H1 (cell line): ENCODE data around the gene COL25A1. TPM values are rescaled to one million over a fixed set of nuclear protein-coding genes. Genes with fewer than 3 reads are reported as not detected.

Experiments used
- CTCF ChIA-PET: fragments of 300-600 bp; sonication (Branson Sonifier 250); formaldehyde crosslinking; loops from one replicate; lab custom pipeline; 2021; ENCODE audit not compliant: partially characterized antibody; lab: Charles Lee
- POLR2A ChIA-PET: fragments of 300-600 bp; sonication (Branson Sonifier 250); formaldehyde crosslinking; loops from one replicate; lab custom pipeline; 2021; ENCODE audit warnings: inconsistent platforms; ENCODE audit not compliant: partially characterized antibody; lab: Charles Lee
- DNase-seq, 2 experiments: peaks; one replicate each; pipeline versions ENCODE4 v3.0.0 to v3.0.0-alpha.2; 2010 to 2022; ENCODE audit warnings: low spot score in 2 of 2, low read depth in 1 of 2, mixed read lengths in 1 of 2
- FAIRE-seq: peaks from 2 replicates; lab custom pipeline; 2011; peaks lifted over from hg19 to GRCh38; lab: Jason Lieb, UNC
- H2AFZ ChIP-seq: 2 replicates; pipeline ENCODE4 v1.8.1; 2012; ENCODE audit warnings: low read length, inconsistent platforms
- H2AK5ac ChIP-seq: 2 replicates; pipeline ENCODE4 v1.6.1; 2013; ENCODE audit warnings: low read depth, low read length
- H2BK120ac ChIP-seq: replicated peaks from 2 replicates; pipeline ENCODE3; 2013; ENCODE audit warnings: low read depth, low read length, inconsistent platforms
- H2BK12ac ChIP-seq: 2 replicates; pipeline ENCODE4 v1.6.1; 2013; ENCODE audit warnings: low read depth, low read length
- H2BK15ac ChIP-seq: 2 replicates; pipeline ENCODE4 v1.6.1; 2013; ENCODE audit warnings: low read length
- H2BK20ac ChIP-seq: 2 replicates; pipeline ENCODE4 v1.6.1; 2013; ENCODE audit warnings: low read length
- H2BK5ac ChIP-seq: 2 replicates; pipeline ENCODE4 v1.6.1; 2013; ENCODE audit warnings: low read depth, low read length
- H3K14ac ChIP-seq: 2 replicates; pipeline ENCODE4 v1.6.1; 2013; ENCODE audit warnings: inconsistent platforms; ENCODE audit not compliant: insufficient read length
- H3K18ac ChIP-seq: 2 replicates; pipeline ENCODE4 v1.6.1; 2013; ENCODE audit warnings: low read length; ENCODE audit errors: extremely low read depth
- H3K23ac ChIP-seq: 2 replicates; pipeline ENCODE4 v1.6.1; 2013; ENCODE audit warnings: inconsistent platforms; ENCODE audit not compliant: insufficient read length
- H3K23me2 ChIP-seq: 2 replicates; pipeline ENCODE4 v1.6.1; 2013; ENCODE audit warnings: low read depth, low read length
- H3K27ac ChIP-seq: 2 replicates; pipeline ENCODE4 v1.6.1; 2011; ENCODE audit warnings: low read depth, low read length, inconsistent platforms
- H3K27me3 ChIP-seq, 4 experiments: replicated peaks in 1 of 4; 1 replicate in 1 of 4; 2 replicates in 3 of 4; pipeline versions ENCODE4 v1.6.1 to v1.8.1; 2011 to 2013; ENCODE audit warnings: low read length in 3 of 4, mild to moderate bottlenecking in 3 of 4, inconsistent platforms in 2 of 4, mixed read lengths in 2 of 4, moderate library complexity in 1 of 4; ENCODE audit not compliant: control insufficient read depth in 3 of 4, insufficient read depth in 3 of 4; ENCODE audit errors: extremely low read depth in 1 of 4
- H3K36me3 ChIP-seq, 4 experiments: 2 replicates each; pipeline versions ENCODE4 v1.6.1 to v1.8.1; 2011 to 2013; ENCODE audit warnings: mild to moderate bottlenecking in 4 of 4, low read length in 3 of 4, moderate library complexity in 2 of 4, control low read depth in 1 of 4, inconsistent platforms in 1 of 4; ENCODE audit not compliant: insufficient read depth in 4 of 4, control insufficient read depth in 2 of 4
- H3K4ac ChIP-seq: replicated peaks from 2 replicates; pipeline ENCODE3; 2013; ENCODE audit warnings: low read length, low read depth, mixed read lengths, inconsistent platforms; ENCODE audit not compliant: insufficient read length
- H3K4me1 ChIP-seq, 4 experiments: replicated peaks in 1 of 4; 1 replicate in 1 of 4; 2 replicates in 3 of 4; pipeline versions ENCODE4 v1.6.1 to v1.8.1; 2011 to 2013; ENCODE audit warnings: low read length in 3 of 4, inconsistent platforms in 2 of 4, mixed read lengths in 1 of 4; ENCODE audit not compliant: insufficient read depth in 4 of 4, control insufficient read depth in 3 of 4
- H3K4me2 ChIP-seq, 2 experiments: 2 replicates each; pipeline versions ENCODE4 v1.6.1 to v1.8.1; 2011 to 2013; ENCODE audit warnings: low read depth in 2 of 2, low read length in 2 of 2, control low read depth in 1 of 2, inconsistent platforms in 1 of 2, mild to moderate bottlenecking in 1 of 2; ENCODE audit not compliant: insufficient read depth in 1 of 2
- H3K4me3 ChIP-seq, 4 experiments: fragments of 200-600, 300-600 bp in 1 of 4; sonication (generic), shearing (Covaris generic), sonication (Bioruptor Twin) in 1 of 4; 2 replicates each; pipeline versions ENCODE4 v1.5.1 to v1.8.1; 2011 to 2016; ENCODE audit warnings: low read length in 4 of 4, low read depth in 3 of 4, control low read depth in 2 of 4, inconsistent platforms in 2 of 4, mild to moderate bottlenecking in 2 of 4, mixed read lengths in 1 of 4, moderate library complexity in 1 of 4; ENCODE audit not compliant: insufficient read depth in 2 of 4; ENCODE audit errors: extremely low read depth in 1 of 4
- H3K56ac ChIP-seq: replicated peaks from 2 replicates; pipeline ENCODE3; 2013; ENCODE audit warnings: low read depth, mild to moderate bottlenecking, mixed read lengths, low read length, inconsistent platforms; ENCODE audit not compliant: insufficient read length
- H3K79me1 ChIP-seq: 2 replicates; pipeline ENCODE4 v1.6.1; 2013; ENCODE audit warnings: low read depth, low read length, control low read depth
- H3K79me2 ChIP-seq, 2 experiments: 2 replicates each; pipeline versions ENCODE4 v1.6.1 to v1.8.1; 2012 to 2013; ENCODE audit warnings: low read length in 2 of 2, mild to moderate bottlenecking in 2 of 2, inconsistent platforms in 1 of 2; ENCODE audit not compliant: insufficient read depth in 2 of 2, control insufficient read depth in 1 of 2
- H3K9ac ChIP-seq, 4 experiments: replicated peaks in 1 of 4; 1 replicate in 1 of 4; 2 replicates in 3 of 4; pipeline versions ENCODE4 v1.6.1 to v1.8.1; 2011 to 2013; ENCODE audit warnings: low read depth in 3 of 4, low read length in 3 of 4, control low read depth in 2 of 4, mild to moderate bottlenecking in 2 of 4, moderate library complexity in 2 of 4, inconsistent platforms in 1 of 4; ENCODE audit errors: extremely low read depth in 1 of 4
- H3K9me3 ChIP-seq, 2 experiments: 2 replicates each; pipeline versions ENCODE4 v1.6.1 to v1.8.1; 2012 to 2013; ENCODE audit warnings: mild to moderate bottlenecking in 2 of 2, moderate library complexity in 2 of 2, control low read depth in 1 of 2, inconsistent platforms in 1 of 2, low read depth in 1 of 2, low read length in 1 of 2, mixed read lengths in 1 of 2; ENCODE audit not compliant: insufficient read depth in 2 of 2
- H4K20me1 ChIP-seq, 2 experiments: replicated peaks in 1 of 2; 2 replicates each; pipeline versions ENCODE3 to v1.8.1; 2011 to 2013; ENCODE audit warnings: inconsistent platforms in 2 of 2, low read length in 2 of 2, mild to moderate bottlenecking in 1 of 2; ENCODE audit not compliant: insufficient read depth in 2 of 2, control insufficient read depth in 1 of 2
- H4K5ac ChIP-seq: 2 replicates; pipeline ENCODE4 v1.6.1; 2013; ENCODE audit warnings: low read length, low read depth, mixed read lengths, inconsistent platforms; ENCODE audit not compliant: insufficient read length
- H4K8ac ChIP-seq: 2 replicates; pipeline ENCODE4 v1.8.0; 2013; ENCODE audit warnings: mild to moderate bottlenecking, moderate library complexity, low read length, inconsistent platforms; ENCODE audit not compliant: insufficient read depth; ENCODE audit errors: extremely low read depth
- H4K91ac ChIP-seq: replicated peaks from 2 replicates; pipeline ENCODE3; 2013; ENCODE audit warnings: low read length, mixed read lengths, inconsistent platforms; ENCODE audit not compliant: insufficient read length
- ASH2L ChIP-seq: fragments of 200-600, 300-600 bp; sonication (generic); IDR thresholded peaks from one replicate; pipeline ENCODE4 v1.7.1; 2017; ENCODE audit warnings: low read length
- BACH1 ChIP-seq: IDR thresholded peaks from 2 replicates; pipeline ENCODE4 v1.6.1; 2012; ENCODE audit warnings: low read length, improper control_type of control experiment
- CHD2 ChIP-seq: IDR thresholded peaks from 2 replicates; pipeline ENCODE4 v1.6.1; 2012; ENCODE audit warnings: low read length, improper control_type of control experiment
- EGR1 ChIP-seq: IDR thresholded peaks from 2 replicates; pipeline ENCODE4 v1.6.1; 2011; ENCODE audit warnings: low read depth, low read length, borderline replicate concordance
- FOSL1 ChIP-seq: IDR thresholded peaks from 2 replicates; pipeline ENCODE4 v1.6.1; 2011; ENCODE audit warnings: mild to moderate bottlenecking, low read depth, low read length, moderate library complexity; ENCODE audit not compliant: insufficient read depth
- KDM4A ChIP-seq: IDR thresholded peaks from one replicate; pipeline ENCODE4 v1.7.1; 2012; ENCODE audit warnings: low read depth, mild to moderate bottlenecking, moderate library complexity, low read length, inconsistent platforms; ENCODE audit not compliant: severe bottlenecking
- KDM5A ChIP-seq: fragments of 200-600 bp; IDR thresholded peaks from 2 replicates; pipeline ENCODE4 v1.7.1; 2012; ENCODE audit warnings: mild to moderate bottlenecking, low read length, inconsistent platforms, mixed read lengths
- RXRA ChIP-seq: IDR thresholded peaks from 2 replicates; pipeline ENCODE4 v1.6.1; 2011; ENCODE audit warnings: low read depth, mild to moderate bottlenecking, low read length, moderate library complexity; ENCODE audit not compliant: insufficient read depth
- SIN3A ChIP-seq, 2 experiments: IDR thresholded peaks in 1 of 2; conservative IDR thresholded peaks in 1 of 2; 2 replicates each; pipeline ENCODE4 v1.6.1; 2011 to 2012; ENCODE audit warnings: low read length in 2 of 2, improper control_type of control experiment in 1 of 2, low read depth in 1 of 2, mild to moderate bottlenecking in 1 of 2
- SP4 ChIP-seq: IDR thresholded peaks from 2 replicates; pipeline ENCODE4 v1.6.1; 2012; ENCODE audit warnings: low read length, inconsistent platforms
- TEAD4 ChIP-seq: IDR thresholded peaks from 2 replicates; pipeline ENCODE4 v1.6.1; 2012; ENCODE audit warnings: low read depth, low read length, inconsistent platforms, mixed read lengths
- ZNF274 ChIP-seq: IDR thresholded peaks from 2 replicates; pipeline ENCODE4 v1.7.0; 2012; ENCODE audit warnings: low read length, borderline replicate concordance; ENCODE audit errors: extremely low read depth
- WGBS, 2 experiments: shearing (Covaris generic) in 1 of 2; methylation state at CpG; one replicate each; pipeline versions ENCODE4 v1.1.6 to v1.1.7; 2013 to 2015; ENCODE audit warnings: low lambda C conversion rate in 2 of 2, mixed read lengths in 2 of 2, inconsistent platforms in 1 of 2, low coverage in 1 of 2, missing lambda C conversion rate in 1 of 2; ENCODE audit not compliant: insufficient replicate concordance in 2 of 2, insufficient coverage in 1 of 2, insufficient read length in 1 of 2; ENCODE audit errors: extremely low coverage in 1 of 2, missing lambda C conversion rate in 1 of 2; 5-methylcytosine and 5-hydroxymethylcytosine counted together
- polyA plus RNA-seq, 7 experiments: library from polyadenylated mRNA; depleted of rRNA in 3 of 7; stranded (reverse) in 5 of 7; unstranded in 2 of 7; fragments of >200 nt in 5 of 7; fragments of 200-250 nt in 2 of 7; gene quantifications; 1 replicate in 5 of 7; 2 replicates in 1 of 7; 4 replicates in 1 of 7; pipeline versions ENCODE4 v1.2.1 to v1.2.3, GENCODE V29; 2011 to 2013; ENCODE audit warnings: missing spikeins in 2 of 7, mixed read lengths in 2 of 7
- total RNA-seq: library from RNA; stranded (reverse); fragmentation: NEBNext Ultra II Directional; extraction: Animal tissue kit (Norgen Biotek cat#: 25700); gene quantifications from 2 replicates; pipeline ENCODE4 v1.2.1, GENCODE V29; 2021
- TF ChIP-seq, protein P1 (sequence below): IDR thresholded peaks from 2 replicates; pipeline ENCODE4 v1.6.1; 2012; ENCODE audit warnings: low read length, inconsistent platforms

Gene COL25A1
- total and polyA plus RNA-seq, 2 of the 8 experiments (the other 6 are each of a cell fraction or from before 2014, with no cell fraction given): 1.1 to 8.3 TPM

DNA sequence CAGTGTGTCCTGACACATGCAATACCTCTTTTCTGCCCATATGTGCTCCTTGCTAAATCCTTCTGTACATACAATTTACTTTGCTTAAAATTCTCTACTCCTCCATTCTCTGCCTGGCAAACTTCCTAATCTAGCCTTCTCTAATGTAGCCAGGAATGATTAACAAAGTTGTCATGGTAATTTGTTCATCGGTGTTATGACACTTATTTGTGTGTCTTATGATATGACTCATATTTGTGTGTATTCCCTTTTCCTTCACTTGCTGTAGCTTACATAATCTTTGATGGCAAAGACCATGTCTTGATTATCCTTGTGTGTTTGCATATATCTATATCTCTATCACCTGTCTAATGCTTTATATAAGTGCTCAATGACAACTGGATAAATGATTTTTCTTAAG is 133.3 kb downstream of the COL25A1 start:
- Histone ChIP-seq H3K9me3 (no peaks in the 10 kb centered on the region), H4K8ac (no peak overlapping the region), H3K4ac (no peak overlapping the region), H4K91ac (no peak overlapping the region), H3K4me3 (no peak overlapping the region), H2BK12ac (no peak overlapping the region), H3K27ac (no peak overlapping the region), H3K56ac (no peak overlapping the region), H3K14ac (no peak overlapping the region), H3K4me2 (no peak overlapping the region), H2BK20ac (no peak overlapping the region), H3K23ac (no peak overlapping the region), H3K18ac (no peak overlapping the region), H2BK120ac (no peak overlapping the region), H3K4me1 (no peaks in the 10 kb centered on the region; a peak in 1 of 7 replicates), H2AK5ac (no peak overlapping the region), H4K20me1 (no peaks in the 10 kb centered on the region), H3K27me3 (no peaks in the 10 kb centered on the region), H3K9ac (no peak overlapping the region), H2AFZ (no peak overlapping the region), H3K79me2 (no peaks in the 10 kb centered on the region), H2BK15ac (no peak overlapping the region), H3K36me3 (no peaks in the 10 kb centered on the region), H3K23me2 (no peaks in the 10 kb centered on the region), H4K5ac (no peak overlapping the region), H2BK5ac (no peak overlapping the region), H3K79me1 (no peaks in the 10 kb centered on the region)
- ChIA-PET POLR2A (interaction anchor here (1.5 kb wide), 1 partner anchor 8 kb away, joined by 3 read pairs; no protein-coding TSS in a partner anchor), CTCF (interaction anchor here (0.8 to 1.0 kb wide), 2 partner anchors 9 to 125 kb away, joined by 3 read pairs; no protein-coding TSS in a partner anchor)
- DNase-seq: no peak
- no peak for FAIRE-seq
- 92% methylated on average over 1 of the region's 1 CpG; no CpG with 5 or more reads in 1 of the 2 experiments for WGBS, 2 experiments
- TF ChIP-seq TEAD4: no peak
- no peak for TF ChIP-seq SIN3A (conservative IDR thresholded peaks at IDR 0.05 in 1 of 2, IDR thresholded peaks at IDR 0.05 in 1 of 2; ENCODE audit: low read depth in 1 of 2, low read length in 2 of 2)
- TF ChIP-seq CHD2: no peak
- TF ChIP-seq RXRA: no peak
- TF ChIP-seq, protein P1, sequence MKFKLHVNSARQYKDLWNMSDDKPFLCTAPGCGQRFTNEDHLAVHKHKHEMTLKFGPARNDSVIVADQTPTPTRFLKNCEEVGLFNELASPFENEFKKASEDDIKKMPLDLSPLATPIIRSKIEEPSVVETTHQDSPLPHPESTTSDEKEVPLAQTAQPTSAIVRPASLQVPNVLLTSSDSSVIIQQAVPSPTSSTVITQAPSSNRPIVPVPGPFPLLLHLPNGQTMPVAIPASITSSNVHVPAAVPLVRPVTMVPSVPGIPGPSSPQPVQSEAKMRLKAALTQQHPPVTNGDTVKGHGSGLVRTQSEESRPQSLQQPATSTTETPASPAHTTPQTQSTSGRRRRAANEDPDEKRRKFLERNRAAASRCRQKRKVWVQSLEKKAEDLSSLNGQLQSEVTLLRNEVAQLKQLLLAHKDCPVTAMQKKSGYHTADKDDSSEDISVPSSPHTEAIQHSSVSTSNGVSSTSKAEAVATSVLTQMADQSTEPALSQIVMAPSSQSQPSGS: no peak
- TF ChIP-seq BACH1: no peak
- no peak for TF ChIP-seq FOSL1
- no peak for TF ChIP-seq KDM4A
- no peak for TF ChIP-seq EGR1
- TF ChIP-seq ZNF274: no peak
- no peak for TF ChIP-seq ASH2L
- TF ChIP-seq SP4: no peak
- TF ChIP-seq KDM5A: no peak
